ENCODE results near the gene KCNJ6. TPM values are rescaled to one million over a fixed set of nuclear protein-coding genes. Genes with fewer than 3 reads are reported as not detected.
A peak's percentile ranks its signal among the peaks of the same experiment; 100 is the strongest.

Gene KCNJ6
- not detected for total RNA-seq

GRCh38 chr21:37916310-37917051, at the start of gene KCNJ6:
TSS of gene KCNJ6 (minus strand) at chr21:37916457. CDS start at chr21:37840682, 75,775 bp downstream.
- no peak within 1 kb of the TSS for H3K27ac Mint-ChIP-seq
- peaks cover 53 to 80% of the 10 kb centered on the region in 2 donors for H3K27me3 Mint-ChIP-seq
- ATAC-seq, result no peak

GRCh38 chr21:37965088-37965805, 49.0 kb upstream of the KCNJ6 start:
- DNase-seq (ENCODE audit: low spot score) (no peak), ATAC-seq (peak; percentile 18 to 20)
- Mint-ChIP-seq H3K4me1 (ENCODE audit: low read depth in 2 of 2) (no peaks in the 10 kb centered on the region), H3K9me3 (no peaks in the 10 kb centered on the region), H3K27ac (no peak overlapping the region), H3K36me3 (no peaks in the 10 kb centered on the region), H3K4me3 (no peak overlapping the region), H3K27me3 (peaks cover 0 to 6% of the 10 kb centered on the region in 2 donors)

More at GRCh38 chr21:37916310-37917051, at the start of gene KCNJ6:
- DNase-seq (ENCODE audit: low spot score), result no peak
- Mint-ChIP-seq H3K4me1 (ENCODE audit: low read depth in 2 of 2) (peaks cover 0 to 4% of the 10 kb centered on the region in 2 donors), H3K36me3 (peaks cover 6% of the 10 kb centered on the region), H3K9me3 (no peaks in the 10 kb centered on the region), H3K4me3 (no peak within 1 kb of the TSS)

- Mint-ChIP-seq H3K36me3 (no peaks in the 10 kb centered on the region), H3K4me3 (no peak overlapping the region), H3K27me3 (peaks cover 12 to 23% of the 10 kb centered on the region in 2 donors), H3K4me1 (ENCODE audit: low read depth in 2 of 2) (no peaks in the 10 kb centered on the region), H3K9me3 (no peaks in the 10 kb centered on the region), H3K27ac (no peak overlapping the region)
- ATAC-seq, result no peak
- DNase-seq (ENCODE audit: low spot score), result no peak
Observed at GRCh38 chr21:37958537-37958936, 42.3 kb upstream of the KCNJ6 start.

DNA sequence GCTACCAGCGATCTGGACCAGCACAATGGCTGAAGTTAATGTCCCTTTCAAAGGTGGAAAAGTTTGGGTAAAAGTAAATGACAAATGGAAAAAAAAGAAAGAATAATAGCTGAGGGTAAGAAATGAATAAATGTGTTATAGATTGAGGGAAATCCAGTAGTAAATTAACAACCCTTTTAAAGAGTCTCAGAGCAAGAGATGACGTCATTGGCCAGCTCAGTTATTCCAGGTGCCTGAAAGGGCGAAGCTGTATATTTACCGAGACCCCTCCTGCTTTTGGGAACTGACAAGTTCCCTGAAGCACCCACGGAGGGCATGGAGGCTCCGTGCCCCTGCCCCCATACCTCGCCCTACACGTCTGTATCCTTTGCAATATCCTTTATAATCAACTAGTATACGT, 40.5 kb upstream of the KCNJ6 start:
- ATAC-seq (no peak), DNase-seq (ENCODE audit: low spot score) (no peak)
- H3K4me1 Mint-ChIP-seq (ENCODE audit: low read depth in 2 of 2), result no peaks in the 10 kb centered on the region
- H3K4me3 Mint-ChIP-seq, result no peak overlapping the region
- H3K27me3 Mint-ChIP-seq, result peaks cover 16 to 20% of the 10 kb centered on the region in 2 donors
- no peak overlapping the region for H3K27ac Mint-ChIP-seq
- no peaks in the 10 kb centered on the region for H3K9me3 Mint-ChIP-seq
- H3K36me3 Mint-ChIP-seq, result no peaks in the 10 kb centered on the region

GRCh38 chr21:37945036-37945435, 28.8 kb upstream of the KCNJ6 start:
- H3K27ac Mint-ChIP-seq, result no peak overlapping the region
- peaks cover 6% of the 10 kb centered on the region in 2 donors for H3K27me3 Mint-ChIP-seq
- H3K9me3 Mint-ChIP-seq, result no peaks in the 10 kb centered on the region
- DNase-seq (ENCODE audit: low spot score) (no peak), ATAC-seq (no peak)
- no peaks in the 10 kb centered on the region for H3K4me1 Mint-ChIP-seq (ENCODE audit: low read depth in 2 of 2)
- H3K36me3 Mint-ChIP-seq, result no peaks in the 10 kb centered on the region
- no peak overlapping the region for H3K4me3 Mint-ChIP-seq

DNA sequence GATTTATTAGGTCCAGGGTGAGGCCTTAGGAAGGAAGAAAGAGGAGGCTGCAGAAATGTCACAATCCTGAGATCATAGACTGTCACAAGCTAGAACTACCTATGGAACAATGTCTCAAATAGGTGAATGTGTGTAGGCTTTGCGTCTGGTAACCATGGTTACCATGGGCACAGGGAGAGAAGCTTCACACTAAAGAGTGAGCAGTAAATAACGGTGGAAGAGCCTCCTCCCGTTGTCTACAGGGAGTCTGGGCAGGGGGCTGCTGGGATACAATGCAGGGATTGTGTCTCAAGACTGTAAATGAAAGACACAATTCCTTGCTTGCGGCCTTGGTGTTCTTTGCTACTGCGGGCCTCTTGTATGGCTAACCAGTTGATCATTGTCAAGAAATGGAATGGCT, 28.2 kb upstream of the KCNJ6 start:
- Mint-ChIP-seq H3K9me3 (peaks cover 2% of the 10 kb centered on the region), H3K4me3 (no peak overlapping the region), H3K4me1 (ENCODE audit: low read depth in 2 of 2) (no peaks in the 10 kb centered on the region), H3K27me3 (peaks cover 10 to 11% of the 10 kb centered on the region in 2 donors), H3K36me3 (no peaks in the 10 kb centered on the region), H3K27ac (no peak overlapping the region)
- ATAC-seq (no peak), DNase-seq (ENCODE audit: low spot score) (no peak)

- H3K4me3 Mint-ChIP-seq, result no peak overlapping the region
- H3K36me3 Mint-ChIP-seq, result no peaks in the 10 kb centered on the region
- no peak for DNase-seq (ENCODE audit: low spot score)
- H3K27me3 Mint-ChIP-seq, result peaks cover 10 to 13% of the 10 kb centered on the region in 2 donors
- no peaks in the 10 kb centered on the region for H3K4me1 Mint-ChIP-seq (ENCODE audit: low read depth in 2 of 2)
- H3K27ac Mint-ChIP-seq, result no peak overlapping the region
- H3K9me3 Mint-ChIP-seq, result peaks cover 2% of the 10 kb centered on the region
- no peak for ATAC-seq
Observed at GRCh38 chr21:37940691-37941090, 24.4 kb upstream of the KCNJ6 start.

GRCh38 chr21:37939838-37940237, 23.6 kb upstream of the KCNJ6 start:
- Mint-ChIP-seq H3K9me3 (peaks cover 2% of the 10 kb centered on the region), H3K4me1 (ENCODE audit: low read depth in 2 of 2) (no peaks in the 10 kb centered on the region), H3K27ac (no peak overlapping the region), H3K27me3 (peaks cover 10 to 13% of the 10 kb centered on the region in 2 donors), H3K4me3 (no peak overlapping the region), H3K36me3 (no peaks in the 10 kb centered on the region)
- ATAC-seq (no peak), DNase-seq (ENCODE audit: low spot score) (no peak)

DNA sequence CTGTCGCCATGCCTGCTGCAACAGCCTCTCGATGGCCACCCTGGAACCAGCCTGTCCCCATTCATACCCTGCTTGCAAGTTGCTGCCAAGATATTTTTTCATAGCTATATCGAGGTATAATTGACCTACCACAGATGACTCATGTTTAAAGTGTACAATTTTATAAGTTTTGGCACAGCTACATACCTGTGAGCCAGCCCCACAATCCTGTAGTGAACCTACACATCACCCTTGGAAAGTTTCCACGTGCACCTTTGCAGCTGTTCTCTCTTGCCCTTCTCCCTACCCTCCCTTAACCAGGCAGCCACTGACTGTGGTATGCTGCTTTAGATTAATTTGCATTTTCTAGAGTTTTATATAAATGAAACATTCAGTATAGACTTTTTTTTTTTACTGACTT, 23.0 kb upstream of the KCNJ6 start:
- Mint-ChIP-seq H3K4me3 (no peak overlapping the region), H3K36me3 (no peaks in the 10 kb centered on the region), H3K4me1 (ENCODE audit: low read depth in 2 of 2) (no peaks in the 10 kb centered on the region), H3K27me3 (peaks cover 12 to 13% of the 10 kb centered on the region in 2 donors), H3K27ac (no peak overlapping the region), H3K9me3 (peaks cover 2% of the 10 kb centered on the region)
- DNase-seq (ENCODE audit: low spot score) (no peak), ATAC-seq (no peak)

GRCh38 chr21:37937668-37938067, 21.4 kb upstream of the KCNJ6 start:
- H3K27me3 Mint-ChIP-seq, result peaks cover 13 to 14% of the 10 kb centered on the region in 2 donors
- H3K4me3 Mint-ChIP-seq, result no peak overlapping the region
- H3K4me1 Mint-ChIP-seq (ENCODE audit: low read depth in 2 of 2), result no peaks in the 10 kb centered on the region
- H3K9me3 Mint-ChIP-seq, result peaks cover 8% of the 10 kb centered on the region
- H3K36me3 Mint-ChIP-seq, result peaks cover 5% of the 10 kb centered on the region
- H3K27ac Mint-ChIP-seq, result no peak overlapping the region
- ATAC-seq (no peak), DNase-seq (ENCODE audit: low spot score) (no peak)

DNA sequence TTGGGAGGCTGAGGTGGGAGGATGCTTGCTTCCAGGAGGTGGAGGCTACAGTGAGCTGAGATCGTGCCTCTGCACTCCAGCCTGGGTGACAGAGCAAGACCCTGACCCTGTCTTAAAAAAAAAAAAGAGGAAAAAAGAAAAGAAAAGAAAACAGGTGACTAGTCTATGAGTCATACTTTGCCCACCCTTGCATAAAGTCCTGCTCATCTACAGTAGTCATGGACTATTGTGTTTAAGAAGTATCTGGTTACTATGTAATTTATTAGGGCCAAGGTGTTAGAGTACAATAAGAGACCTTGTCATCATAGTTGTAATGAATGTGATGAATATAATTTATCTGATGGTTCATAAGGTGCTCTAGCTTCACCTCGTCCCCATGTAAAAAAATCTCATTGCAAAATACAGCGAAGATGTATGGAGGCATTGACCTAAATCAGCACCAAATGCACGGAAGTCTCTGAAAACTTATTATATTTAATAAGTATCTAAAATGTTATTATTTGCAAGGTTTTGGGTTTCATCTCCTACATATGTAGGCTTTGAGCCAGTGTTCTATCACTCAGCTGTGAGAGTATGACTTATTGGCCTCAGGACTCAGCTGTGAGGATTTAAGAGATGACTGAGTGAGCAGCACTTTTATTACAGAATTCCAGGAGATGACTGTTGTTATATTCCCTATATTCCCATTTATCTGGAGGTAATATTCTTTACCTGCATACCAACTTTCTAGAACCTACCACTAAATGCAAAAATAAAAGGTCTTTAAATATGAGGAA, 19.9 kb upstream of the KCNJ6 start:
- Mint-ChIP-seq H3K27me3 (peaks cover 10 to 14% of the 10 kb centered on the region in 2 donors), H3K4me3 (no peak overlapping the region), H3K27ac (no peak overlapping the region), H3K4me1 (ENCODE audit: low read depth in 2 of 2) (no peaks in the 10 kb centered on the region), H3K36me3 (peaks cover 5% of the 10 kb centered on the region), H3K9me3 (peaks cover 8% of the 10 kb centered on the region)
- DNase-seq (ENCODE audit: low spot score), result no peak
- no peak for ATAC-seq

GRCh38 chr21:37932936-37933335, 16.7 kb upstream of the KCNJ6 start:
- Mint-ChIP-seq H3K9me3 (peaks cover 5% of the 10 kb centered on the region), H3K4me3 (no peak overlapping the region), H3K4me1 (ENCODE audit: low read depth in 2 of 2) (no peaks in the 10 kb centered on the region), H3K27me3 (peaks cover 7 to 16% of the 10 kb centered on the region in 2 donors), H3K27ac (no peak overlapping the region), H3K36me3 (peaks cover 5% of the 10 kb centered on the region)
- ATAC-seq, result no peak
- no peak for DNase-seq (ENCODE audit: low spot score)

- Mint-ChIP-seq H3K4me3 (no peak overlapping the region), H3K36me3 (no peaks in the 10 kb centered on the region), H3K9me3 (no peaks in the 10 kb centered on the region), H3K27me3 (peaks cover 19 to 31% of the 10 kb centered on the region in 2 donors), H3K27ac (no peak overlapping the region), H3K4me1 (ENCODE audit: low read depth in 2 of 2) (no peaks in the 10 kb centered on the region)
- ATAC-seq (no peak), DNase-seq (ENCODE audit: low spot score) (no peak)
Observed at GRCh38 chr21:37927711-37928110, 11.5 kb upstream of the KCNJ6 start.

- Mint-ChIP-seq H3K36me3 (no peaks in the 10 kb centered on the region), H3K4me1 (ENCODE audit: low read depth in 2 of 2) (no peaks in the 10 kb centered on the region), H3K9me3 (no peaks in the 10 kb centered on the region), H3K27ac (no peak overlapping the region), H3K4me3 (no peak overlapping the region), H3K27me3 (peaks cover 38 to 49% of the 10 kb centered on the region in 2 donors)
- DNase-seq (ENCODE audit: low spot score) (no peak), ATAC-seq (no peak)
Observed at GRCh38 chr21:37921091-37921490, 4.8 kb upstream of the KCNJ6 start.
